Keratinocyte (primary cell): ENCODE measurements around the gene CLDN20. TPM values are rescaled to one million over a fixed set of nuclear protein-coding genes. Genes with fewer than 3 reads are reported as not detected.

Source experiments
- DNase-seq: peaks from one replicate; pipeline ENCODE4 v3.0.0-alpha.2; 2011; ENCODE audit warnings: low read depth, missing footprints, low spot score
- FAIRE-seq: peaks from 2 replicates; lab custom pipeline; 2011; peaks lifted over from hg19 to GRCh38; lab: Jason Lieb, UNC
- H2AFZ ChIP-seq: 2 replicates; pipeline ENCODE4 v1.6.0; 2012; ENCODE audit warnings: low read length, control low read depth, inconsistent platforms; ENCODE audit not compliant: control insufficient read depth
- H3K27ac ChIP-seq: 2 replicates; pipeline ENCODE4 v1.5.1; 2011; ENCODE audit warnings: low read length; ENCODE audit not compliant: control insufficient read depth, insufficient read depth
- H3K27me3 ChIP-seq: 3 replicates; pipeline ENCODE4 v1.6.0; 2011; ENCODE audit warnings: low read length; ENCODE audit not compliant: control insufficient read depth, insufficient read depth; ENCODE audit errors: extremely low read depth
- H3K36me3 ChIP-seq, 2 experiments: 2 replicates in 1 of 2; 3 replicates in 1 of 2; pipeline ENCODE4 v1.5.1; 2011; ENCODE audit warnings: low read length in 2 of 2, mild to moderate bottlenecking in 1 of 2; ENCODE audit not compliant: control insufficient read depth in 2 of 2, insufficient read depth in 2 of 2; ENCODE audit errors: extremely low read depth in 1 of 2
- H3K4me1 ChIP-seq: 3 replicates; pipeline ENCODE4 v1.5.1; 2011; ENCODE audit warnings: low read length; ENCODE audit not compliant: control insufficient read depth, insufficient read depth; ENCODE audit errors: extremely low read depth
- H3K4me2 ChIP-seq: 3 replicates; pipeline ENCODE4 v1.6.0; 2011; ENCODE audit warnings: low read depth, low read length; ENCODE audit not compliant: control insufficient read depth, insufficient read depth; ENCODE audit errors: extremely low read depth
- H3K4me3 ChIP-seq, 3 experiments: fragments of 200-600 bp in 1 of 3; sonication (generic) in 1 of 3; 2 replicates in 2 of 3; 3 replicates in 1 of 3; pipeline ENCODE4 v1.5.1; 2011 to 2016; ENCODE audit warnings: low read length in 3 of 3, mild to moderate bottlenecking in 3 of 3, control low read depth in 2 of 3, inconsistent platforms in 1 of 3, low read depth in 1 of 3, mixed read lengths in 1 of 3, mixed run types in 1 of 3, moderate library complexity in 1 of 3; ENCODE audit not compliant: control insufficient read depth in 2 of 3, insufficient read depth in 2 of 3; ENCODE audit errors: extremely low read depth in 1 of 3
- H3K79me2 ChIP-seq: 2 replicates; pipeline ENCODE4 v1.6.0; 2012; ENCODE audit warnings: low read length; ENCODE audit not compliant: control insufficient read depth, insufficient read depth
- H3K9ac ChIP-seq: 3 replicates; pipeline ENCODE4 v1.6.0; 2011; ENCODE audit warnings: low read length; ENCODE audit not compliant: control insufficient read depth, insufficient read depth; ENCODE audit errors: extremely low read depth
- H3K9me1 ChIP-seq: 3 replicates; pipeline ENCODE4 v1.6.0; 2011; ENCODE audit warnings: low read length; ENCODE audit not compliant: control insufficient read depth, insufficient read depth; ENCODE audit errors: extremely low read depth
- H3K9me3 ChIP-seq: 2 replicates; pipeline ENCODE4 v1.5.1; 2012; ENCODE audit warnings: low read depth, low read length; ENCODE audit not compliant: control insufficient read depth
- H4K20me1 ChIP-seq: 3 replicates; pipeline ENCODE4 v1.6.0; 2011; ENCODE audit warnings: low read length; ENCODE audit not compliant: control insufficient read depth, insufficient read depth; ENCODE audit errors: extremely low read depth
- CTCF ChIP-seq, 3 experiments: IDR thresholded peaks in 1 of 3; conservative IDR thresholded peaks in 1 of 3; optimal IDR thresholded peaks in 1 of 3; 2 replicates in 2 of 3; 3 replicates in 1 of 3; pipeline versions ENCODE3 to v1.5.1; 2011; ENCODE audit warnings: low read length in 3 of 3, mild to moderate bottlenecking in 3 of 3, moderate library complexity in 2 of 3, control low read depth in 1 of 3, inconsistent platforms in 1 of 3; ENCODE audit not compliant: insufficient read depth in 2 of 3; ENCODE audit errors: extremely low read depth in 1 of 3
- EZH2 ChIP-seq: IDR thresholded peaks from one replicate; pipeline ENCODE4 v1.6.1; 2012; ENCODE audit warnings: inconsistent platforms, mild to moderate bottlenecking, low read length, moderate library complexity
- dilution Hi-C: fragments of 300-500 bp; cut with MboI; formaldehyde crosslinking; loops from one replicate; pipeline ENCODE4 v1.7.0; 2020; ENCODE audit warnings: low sequenced_read_pairs; ENCODE audit not compliant: extremely low pct_ligation_motif_present
- polyA plus RNA-seq, 5 experiments: library from polyadenylated mRNA; depleted of rRNA in 3 of 5; stranded (reverse) in 3 of 5; stranded (forward) in 1 of 5; unstranded in 1 of 5; fragments of >200 nt; gene quantifications; 1 replicate in 1 of 5; 2 replicates in 3 of 5; 3 replicates in 1 of 5; pipeline versions ENCODE4 v1.2.1 to v1.2.3, GENCODE V29; 2011 to 2012; ENCODE audit warnings: missing spikeins in 2 of 5, low read depth in 1 of 5, low replicate concordance in 1 of 5

CLDN20 gene
- polyA plus RNA-seq, 1 donor (not counting 4 experiments of a cell fraction or from before 2014, with no cell fraction given), result 0.09 TPM

GRCh38 chr6:155262655-155263054, 1.2 kb upstream of the CLDN20 start:
- no peak overlapping the region for H2AFZ ChIP-seq
- dilution Hi-C loops, result no loop called here
- no peak overlapping the region for H3K9ac ChIP-seq
- DNase-seq (no peak), FAIRE-seq (no peak)
- no peaks in the 10 kb centered on the region for H3K9me3 ChIP-seq
- H3K27ac ChIP-seq, result no peak overlapping the region
- peaks cover 17% of the 10 kb centered on the region for H3K4me1 ChIP-seq
- no peaks in the 10 kb centered on the region for H3K9me1 ChIP-seq
- no peak overlapping the region for H3K4me3 ChIP-seq
- H3K27me3 ChIP-seq, result no peaks in the 10 kb centered on the region
- H3K4me2 ChIP-seq, result no peak overlapping the region
- no peaks in the 10 kb centered on the region for H4K20me1 ChIP-seq
- H3K79me2 ChIP-seq, result peaks cover 39% of the 10 kb centered on the region
- no peak for TF ChIP-seq EZH2
- peaks cover 15 to 26% of the 10 kb centered on the region in 2 experiments for H3K36me3 ChIP-seq

- peak overlapping the region; percentile 30 for H2AFZ ChIP-seq
- dilution Hi-C loops, result no loop called here
- peak overlapping the region in 1 of 3 experiments; percentile 21 for H3K4me3 ChIP-seq
- peak overlapping the region; percentile 68 for H3K4me2 ChIP-seq
- H3K9me1 ChIP-seq, result no peaks in the 10 kb centered on the region
- peaks cover 40% of the 10 kb centered on the region for H3K79me2 ChIP-seq
- H3K9me3 ChIP-seq, result no peaks in the 10 kb centered on the region
- peaks cover 17% of the 10 kb centered on the region for H3K4me1 ChIP-seq
- H3K27ac ChIP-seq, result peak overlapping the region; percentile 82
- peaks cover 7 to 10% of the 10 kb centered on the region in 2 experiments for H3K36me3 ChIP-seq
- FAIRE-seq (peak; percentile 81), DNase-seq (no peak)
- TF ChIP-seq CTCF (optimal IDR thresholded peaks at IDR 0.05 in 1 of 3, IDR thresholded peaks at IDR 0.05 in 1 of 3, conservative IDR thresholded peaks at IDR 0.05 in 1 of 3; ENCODE audit: extremely low read depth in 1 of 3, insufficient read depth in 2 of 3, low read length in 3 of 3), result no peak
- no peak for TF ChIP-seq EZH2
- H4K20me1 ChIP-seq, result no peaks in the 10 kb centered on the region
- no peaks in the 10 kb centered on the region for H3K27me3 ChIP-seq
- peak overlapping the region; percentile 54 for H3K9ac ChIP-seq
These were observed 994 bp downstream of the CLDN20 start for GRCh38 chr6:155264693-155265320.
